ENCODE measurements around the gene KRTAP12-1.
A peak's percentile ranks its signal among the peaks of the same experiment; 100 is the strongest.
"Not testable (repeated sequence)": the region's sequence is repeated elsewhere in the genome, so short reads cannot be mapped to it uniquely, and the experiment has no call there.

Gene KRTAP12-1

GRCh38 chr21:44697172-44697810, 15.3 kb upstream of the KRTAP12-1 start, which contains the start of gene KRTAP10-12:
TSS of gene KRTAP10-12 (plus strand) at chr21:44697172. CDS start at chr21:44697202, 30 bp downstream.
- DNase-seq: peak; percentile 2

- no peak for DNase-seq
These were observed 14.6 kb upstream of the KRTAP12-1 start for GRCh38 chr21:44696572-44696971.

- DNase-seq: no peak
These were observed 13.7 kb upstream of the KRTAP12-1 start for GRCh38 chr21:44695641-44696040.

GRCh38 chr21:44695184-44695583, 13.2 kb upstream of the KRTAP12-1 start:
- DNase-seq: no peak

GRCh38 chr21:44694776-44695175, 12.8 kb upstream of the KRTAP12-1 start:
- DNase-seq: no peak

- DNase-seq: no peak
These were observed 11.0 kb upstream of the KRTAP12-1 start for GRCh38 chr21:44692798-44693512.

- DNase-seq: no peak
These were observed 9.7 kb upstream of the KRTAP12-1 start for GRCh38 chr21:44691686-44692085.

- not testable (repeated sequence) for DNase-seq
These were observed 7.8 kb upstream of the KRTAP12-1 start for GRCh38 chr21:44689740-44690139.

- DNase-seq: no peak
These were observed 5.7 kb upstream of the KRTAP12-1 start for GRCh38 chr21:44687671-44688070.

GRCh38 chr21:44686843-44687561, 5.0 kb upstream of the KRTAP12-1 start:
- DNase-seq: no peak

GRCh38 chr21:44686000-44686781, 4.2 kb upstream of the KRTAP12-1 start:
- DNase-seq: no peak

GRCh38 chr21:44685050-44685449, 3.1 kb upstream of the KRTAP12-1 start:
- DNase-seq: not testable (repeated sequence)

GRCh38 chr21:44684483-44684882, 2.5 kb upstream of the KRTAP12-1 start:
- DNase-seq: no peak

GRCh38 chr21:44684077-44684476, 2.1 kb upstream of the KRTAP12-1 start:
- no peak for DNase-seq

- no peak for DNase-seq
These were observed 703 bp upstream of the KRTAP12-1 start for GRCh38 chr21:44682580-44683151.

GRCh38 chr21:44681152-44681551, 811 bp downstream of the KRTAP12-1 start:
- no peak for DNase-seq

- no peak for DNase-seq
These were observed 4.1 kb downstream of the KRTAP12-1 start for GRCh38 chr21:44677881-44678280.

GRCh38 chr21:44671911-44672310, 10.1 kb downstream of the KRTAP12-1 start:
- no peak for DNase-seq

- DNase-seq: no peak
These were observed 11.1 kb downstream of the KRTAP12-1 start for GRCh38 chr21:44670642-44671432.

GRCh38 chr21:44667612-44668011, 14.4 kb downstream of the KRTAP12-1 start:
- no peak for DNase-seq

GRCh38 chr21:44666401-44667320, 15.3 kb downstream of the KRTAP12-1 start, which contains the start of gene KRTAP12-2:
TSS of gene KRTAP12-2 (minus strand) at chr21:44666927. CDS start at chr21:44666886, 41 bp downstream.
- no peak for DNase-seq
